HCT116 (cell line): Measurements from ENCODE around the gene M1AP. TPM values are rescaled to one million over a fixed set of nuclear protein-coding genes. Genes with fewer than 3 reads are reported as not detected.

ENCODE experiments used
- ATAC-seq: fragments of 200-7000 bp; cut with Tn5 transposase; 2 replicates; pipeline ENCODE4 v1.9.1; 2020; ENCODE audit warnings: mild to moderate bottlenecking, moderate library complexity
- BruUV-seq: library from RNA; stranded (reverse); fragments of 400-500 nt; replicated peaks from 2 replicates; lab custom pipeline; 2021; lab: Mats Ljungman, UMichigan
- CTCF ChIA-PET: fragments of 300-600 bp; sonication (Branson Sonifier 250); formaldehyde crosslinking; loops from one replicate; lab custom pipeline; 2021; ENCODE audit warnings: antibody characterized with exemption; lab: Charles Lee
- POLR2A ChIA-PET: fragments of 300-600, 350-600 bp; sonication (Branson Sonifier 250); formaldehyde crosslinking; loops from one replicate; lab custom pipeline; 2021; ENCODE audit warnings: antibody characterized with exemption; lab: Charles Lee
- RAD21 ChIA-PET, 2 experiments: fragments of 300-600 bp; sonication (Branson Sonifier 250); formaldehyde crosslinking; loops; one replicate each; lab custom pipeline; 2023; ENCODE audit warnings: low total read pairs in 2 of 2; ENCODE audit not compliant: uncharacterized antibody in 2 of 2, unreplicated experiment in 2 of 2, low non-redundant PET in 1 of 2; lab: Charles Lee
- DNase-seq: peaks from one replicate; pipeline ENCODE4 v3.0.0-alpha.2; 2010; ENCODE audit warnings: low read depth, low spot score
- H2AFZ ChIP-seq: fragments of 200-600 bp; shearing (Covaris generic), sonication (generic); 2 replicates; pipeline ENCODE4 v1.6.1; 2017; ENCODE audit warnings: low read depth, mixed run types, mixed read lengths, antibody characterized with exemption, low read length; ENCODE audit not compliant: poor library complexity, severe bottlenecking
- H3K27ac ChIP-seq: 2 replicates; pipeline ENCODE4 v1.5.1; 2012; ENCODE audit warnings: low read depth, low read length
- H3K27me3 ChIP-seq: fragments of 200-600 bp; sonication (generic); 2 replicates; pipeline ENCODE4 v1.6.1; 2016; ENCODE audit warnings: mixed run types, low read length, mixed read lengths; ENCODE audit not compliant: insufficient read depth
- H3K36me3 ChIP-seq, 2 experiments: fragments of 200-500 bp in 1 of 2; fragments of 200-600 bp in 1 of 2; sonication (Bioruptor generic) in 1 of 2; sonication (generic) in 1 of 2; 2 replicates each; pipeline versions ENCODE4 v1.5.1 to v1.6.1; 2014 to 2016; ENCODE audit warnings: low read length in 2 of 2, inconsistent platforms in 1 of 2, mixed read lengths in 1 of 2, mixed run types in 1 of 2; ENCODE audit not compliant: insufficient read depth in 2 of 2, control insufficient read depth in 1 of 2
- H3K4me1 ChIP-seq, 2 experiments: fragments of 200-600 bp in 1 of 2; sonication (generic) in 1 of 2; 2 replicates each; pipeline versions ENCODE4 v1.5.1 to v1.6.1; 2012 to 2017; ENCODE audit warnings: low read length in 2 of 2, inconsistent platforms in 1 of 2, mild to moderate bottlenecking in 1 of 2, mixed read lengths in 1 of 2, mixed run types in 1 of 2, moderate library complexity in 1 of 2; ENCODE audit not compliant: insufficient read depth in 2 of 2, control insufficient read depth in 1 of 2
- H3K4me2 ChIP-seq: fragments of 200-600 bp; sonication (generic); 2 replicates; pipeline ENCODE4 v1.6.1; 2017; ENCODE audit warnings: mixed run types, low read length, mixed read lengths
- H3K4me3 ChIP-seq, 2 experiments: fragments of 200-600 bp in 1 of 2; sonication (generic) in 1 of 2; replicated peaks in 1 of 2; 2 replicates each; pipeline ENCODE4 v1.5.1; 2011 to 2016; ENCODE audit warnings: low read length in 2 of 2, control low read depth in 1 of 2, low read depth in 1 of 2, mild to moderate bottlenecking in 1 of 2, mixed read lengths in 1 of 2, mixed run types in 1 of 2
- H3K79me2 ChIP-seq: fragments of 200-600 bp; sonication (generic); 2 replicates; pipeline ENCODE4 v1.6.1; 2017; ENCODE audit warnings: mild to moderate bottlenecking, mixed run types, low read length, moderate library complexity, mixed read lengths; ENCODE audit not compliant: insufficient read depth
- H3K9ac ChIP-seq: fragments of 200-600 bp; sonication (generic); 2 replicates; pipeline ENCODE4 v1.6.1; 2016; ENCODE audit warnings: low read length, mixed read lengths
- H3K9me2 ChIP-seq: fragments of 200-600 bp; sonication (generic), shearing (Covaris generic); 2 replicates; pipeline ENCODE4 v1.6.1; 2017; ENCODE audit warnings: mixed run types, mild to moderate bottlenecking, moderate library complexity; ENCODE audit not compliant: insufficient read depth
- H3K9me3 ChIP-seq, 2 experiments: fragments of 200-500 bp in 1 of 2; fragments of 200-600 bp in 1 of 2; sonication (Bioruptor generic) in 1 of 2; sonication (generic) in 1 of 2; 2 replicates each; pipeline ENCODE4 v1.6.1; 2014 to 2017; ENCODE audit warnings: low read length in 2 of 2, mixed read lengths in 2 of 2, inconsistent platforms in 1 of 2, low read depth in 1 of 2, mild to moderate bottlenecking in 1 of 2, mixed run types in 1 of 2, moderate library complexity in 1 of 2; ENCODE audit not compliant: control insufficient read depth in 1 of 2, insufficient read depth in 1 of 2
- H4K20me1 ChIP-seq: fragments of 200-600 bp; sonication (generic), shearing (Covaris generic); 2 replicates; pipeline ENCODE4 v1.6.1; 2017; ENCODE audit warnings: mixed run types, mild to moderate bottlenecking, moderate library complexity; ENCODE audit not compliant: insufficient read depth
- CBX3 ChIP-seq: IDR thresholded peaks from 2 replicates; pipeline ENCODE4 v1.6.1; 2012; ENCODE audit warnings: low read depth
- CEBPB ChIP-seq: IDR thresholded peaks from 2 replicates; pipeline ENCODE4 v1.6.1; 2012; ENCODE audit warnings: low read depth
- ELF1 ChIP-seq: IDR thresholded peaks from 2 replicates; pipeline ENCODE4 v1.6.1; 2012; ENCODE audit warnings: low read depth, borderline replicate concordance
- EZH2 ChIP-seq: fragments of 200-600 bp; sonication (generic); IDR thresholded peaks from 2 replicates; pipeline ENCODE4 v1.6.1; 2017; ENCODE audit warnings: antibody characterized with exemption, mixed run types
- EZH2phosphoT487 ChIP-seq: fragments of 200-600 bp; IDR thresholded peaks from 2 replicates; pipeline ENCODE4 v1.6.1; 2018; ENCODE audit warnings: antibody characterized with exemption, borderline replicate concordance
- POLR2AphosphoS5 ChIP-seq: IDR thresholded peaks from 2 replicates; pipeline ENCODE4 v1.6.1; 2011; ENCODE audit warnings: mild to moderate bottlenecking, low read depth, low read length, moderate library complexity
- RAD21 ChIP-seq: IDR thresholded peaks from 2 replicates; pipeline ENCODE4 v1.6.1; 2012; ENCODE audit warnings: low read depth, mild to moderate bottlenecking
- REST ChIP-seq: IDR thresholded peaks from 2 replicates; pipeline ENCODE4 v1.6.1; 2012; ENCODE audit warnings: low read depth
- SRF ChIP-seq: IDR thresholded peaks from 2 replicates; pipeline ENCODE4 v1.6.1; 2012; ENCODE audit warnings: low read depth
- TCF7L2 ChIP-seq: IDR thresholded peaks from 2 replicates; pipeline ENCODE4 v1.7.0; 2011; ENCODE audit warnings: borderline replicate concordance, inconsistent platforms; ENCODE audit not compliant: insufficient read depth, insufficient read length; ENCODE audit errors: extremely low read depth
- YY1 ChIP-seq: IDR thresholded peaks from 2 replicates; pipeline ENCODE4 v1.6.1; 2011; ENCODE audit warnings: low read length, low read depth, moderate library complexity, mild to moderate bottlenecking; ENCODE audit not compliant: insufficient replicate concordance; ENCODE audit errors: extremely low read depth
- ZNF274 ChIP-seq: fragments of 200-500 bp; sonication (Bioruptor generic); IDR thresholded peaks from 2 replicates; pipeline ENCODE4 v1.6.1; 2014; ENCODE audit warnings: mild to moderate bottlenecking, low read depth, low read length, inconsistent platforms
- intact Hi-C: fragments of 100-400 bp; cut with micrococcal nuclease; formaldehyde crosslinking; loops from 2 replicates; pipeline ENCODE4 v1.10.0; 2022
- total RNA-seq: library from RNA; stranded (reverse); gene quantifications from one replicate; pipeline ENCODE4 v1.2.1, GENCODE V29; 2021; ENCODE audit not compliant: unreplicated experiment

Gene M1AP
- total RNA-seq, 1 experiment from 2014 or later, result 28.2 TPM

GRCh38 chr2:74625658-74626425, 22.3 kb downstream of the M1AP start:
- H3K27ac ChIP-seq, result no peak overlapping the region
- POLR2A ChIA-PET, result interaction anchor here (0.7 kb wide), 1 partner anchor 12 kb away, joined by 4 read pairs; no protein-coding TSS in a partner anchor
- no peak for ATAC-seq

GRCh38 chr2:74620671-74621070, 27.5 kb downstream of the M1AP start:
- RAD21 ChIA-PET, result no interaction called here
- H3K27me3 ChIP-seq, result no peaks in the 10 kb centered on the region
- no peaks in the 10 kb centered on the region for H3K79me2 ChIP-seq
- H3K9me2 ChIP-seq, result no peaks in the 10 kb centered on the region
- H3K4me3 ChIP-seq, result no peak overlapping the region
- intact Hi-C loops, result no loop called here
- H3K9ac ChIP-seq, result no peak overlapping the region
- H3K9me3 ChIP-seq, result no peaks in the 10 kb centered on the region
- POLR2A ChIA-PET, result no interaction called here
- no peaks in the 10 kb centered on the region for H4K20me1 ChIP-seq
- no peak for ATAC-seq
- no peak for DNase-seq
- CTCF ChIA-PET, result no interaction called here
- TF ChIP-seq EZH2phosphoT487 (no peak), CEBPB (no peak), SRF (no peak), RAD21 (no peak), ZNF274 (no peak), TCF7L2 (no peak), REST (no peak), YY1 (no peak)
- H3K4me1 ChIP-seq, result no peaks in the 10 kb centered on the region
- H3K4me2 ChIP-seq, result no peak overlapping the region
- H3K36me3 ChIP-seq, result no peaks in the 10 kb centered on the region
- H2AFZ ChIP-seq, result no peak overlapping the region
- no TSS peak for BruUV-seq
- no peak overlapping the region for H3K27ac ChIP-seq

More at GRCh38 chr2:74625658-74626425, 22.3 kb downstream of the M1AP start:
- intact Hi-C loops, result no loop called here
- CTCF ChIA-PET, result no interaction called here
- BruUV-seq, result no TSS peak
- Histone ChIP-seq H3K36me3 (no peaks in the 10 kb centered on the region), H3K9me2 (no peaks in the 10 kb centered on the region), H3K27me3 (no peaks in the 10 kb centered on the region), H3K4me2 (no peak overlapping the region), H4K20me1 (no peaks in the 10 kb centered on the region), H3K9ac (no peak overlapping the region), H3K4me3 (no peak overlapping the region), H2AFZ (no peak overlapping the region), H3K4me1 (no peaks in the 10 kb centered on the region; a peak in 1 of 4 replicates), H3K79me2 (no peaks in the 10 kb centered on the region; the same call in 1 of the 2 replicates), H3K9me3 (no peaks in the 10 kb centered on the region)
- DNase-seq, result no peak
- RAD21 ChIA-PET, result no interaction called here
- no peak for TF ChIP-seq POLR2AphosphoS5
- TF ChIP-seq EZH2, result no peak
- TF ChIP-seq ELF1, result no peak
- no peak for TF ChIP-seq SRF
- no peak for TF ChIP-seq CBX3
